GM21576 (cell line): Measurements from ENCODE around the gene BBS9.

Experiments used
- ATAC-seq: cut with Tn5 transposase; IDR thresholded peaks from one replicate; pipeline ENCODE4 v1.9.1; 2021; ENCODE audit warnings: mild to moderate bottlenecking, moderate library complexity; ENCODE audit not compliant: unreplicated experiment

The BBS9 gene

DNA sequence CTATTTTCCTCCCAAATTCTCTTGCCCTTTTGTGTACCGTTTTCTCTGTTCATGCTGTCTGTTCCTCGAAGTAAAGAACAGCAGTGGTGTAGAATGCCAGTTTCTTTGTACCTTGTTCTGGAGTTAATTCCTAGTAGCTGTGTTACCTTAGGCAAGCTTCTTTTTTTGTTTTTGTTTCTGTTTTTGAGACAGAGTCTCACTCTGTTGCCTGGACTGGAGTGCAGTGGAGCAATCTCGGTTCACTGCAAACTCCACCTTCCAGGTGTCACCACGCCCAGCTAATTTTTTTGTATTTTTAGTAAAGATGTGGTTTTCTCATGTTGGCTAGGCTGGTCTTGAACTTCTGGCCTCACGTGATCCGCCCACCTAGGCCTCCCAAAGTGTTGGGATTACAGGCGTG, 221.2 kb downstream of the BBS9 start:
- ATAC-seq = no peak

DNA sequence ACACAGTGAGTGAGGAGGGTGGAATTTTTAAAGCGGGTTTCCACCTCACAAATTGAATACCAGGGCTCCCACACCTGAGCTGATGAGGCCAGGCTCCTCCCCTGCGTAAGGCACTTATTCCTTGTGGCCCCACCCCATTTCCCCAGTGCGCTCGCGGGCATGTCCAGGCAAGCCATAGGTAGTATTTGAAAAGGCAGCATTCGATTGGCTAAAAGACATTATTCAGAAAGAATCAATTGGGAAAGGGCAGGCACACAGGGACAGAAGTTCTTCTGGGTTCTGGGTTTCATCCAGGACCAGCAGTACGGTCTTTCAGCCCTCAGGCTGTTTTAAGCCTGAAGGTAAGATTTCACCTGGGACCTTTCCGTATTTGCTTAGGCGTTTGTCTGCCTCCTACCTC, 222.3 kb downstream of the BBS9 start:
- ATAC-seq = no peak

DNA sequence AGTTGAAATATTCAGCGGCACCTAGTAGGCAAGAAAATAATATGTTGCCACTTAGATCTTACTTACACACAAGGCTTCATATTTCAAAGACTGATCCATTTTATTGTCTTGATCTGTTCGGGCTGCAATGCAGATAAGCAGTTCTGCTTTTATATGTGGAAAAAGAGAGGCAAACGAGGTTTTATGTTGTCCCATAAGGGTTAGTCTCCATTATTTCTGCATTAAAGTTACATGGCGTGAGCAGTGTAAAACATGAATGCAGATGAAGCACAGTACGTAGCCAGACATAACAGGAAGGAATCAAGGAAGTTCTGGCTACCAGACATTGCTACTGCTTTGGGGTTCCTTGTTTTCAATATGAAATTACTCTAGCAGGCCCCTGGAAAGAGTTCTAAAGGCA, 224.8 kb downstream of the BBS9 start:
- no peak for ATAC-seq

DNA sequence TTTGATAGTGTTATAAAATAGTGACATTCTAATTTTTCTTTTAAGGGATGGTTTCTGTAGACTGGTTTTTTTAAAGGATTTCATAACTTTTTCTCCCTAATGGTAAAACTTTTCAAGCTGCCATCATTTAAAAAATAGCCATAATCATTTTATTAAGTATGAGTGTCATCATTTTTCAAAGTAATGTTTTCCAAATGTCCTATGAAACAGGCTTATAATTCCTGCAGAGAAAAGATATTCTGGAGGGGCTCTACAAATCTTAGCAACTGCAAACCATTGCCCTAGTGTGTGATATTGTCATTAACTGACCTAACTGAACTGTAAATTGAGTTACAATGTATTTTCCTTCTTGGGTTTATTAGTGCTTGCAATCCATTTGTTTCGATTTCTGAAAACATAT, 226.0 kb downstream of the BBS9 start:
- ATAC-seq = no peak

DNA sequence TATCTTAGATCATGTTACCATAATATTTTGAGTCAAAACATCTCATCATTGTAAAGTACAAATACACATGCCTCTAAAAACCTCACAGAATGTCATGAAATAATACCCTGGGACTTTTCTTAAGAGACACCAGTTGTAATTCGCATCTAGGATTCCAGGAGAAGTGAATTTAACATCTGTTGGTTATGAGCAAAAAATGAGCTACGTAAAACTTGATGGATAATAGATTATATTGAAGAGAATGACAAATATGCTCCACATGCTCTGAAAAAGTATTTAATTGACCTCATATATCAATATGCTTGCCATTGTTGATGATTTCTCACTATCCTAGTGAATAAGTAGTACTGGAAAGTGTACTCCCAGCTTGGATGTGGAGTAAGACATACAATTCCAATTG, 227.0 kb downstream of the BBS9 start:
- no peak for ATAC-seq

DNA sequence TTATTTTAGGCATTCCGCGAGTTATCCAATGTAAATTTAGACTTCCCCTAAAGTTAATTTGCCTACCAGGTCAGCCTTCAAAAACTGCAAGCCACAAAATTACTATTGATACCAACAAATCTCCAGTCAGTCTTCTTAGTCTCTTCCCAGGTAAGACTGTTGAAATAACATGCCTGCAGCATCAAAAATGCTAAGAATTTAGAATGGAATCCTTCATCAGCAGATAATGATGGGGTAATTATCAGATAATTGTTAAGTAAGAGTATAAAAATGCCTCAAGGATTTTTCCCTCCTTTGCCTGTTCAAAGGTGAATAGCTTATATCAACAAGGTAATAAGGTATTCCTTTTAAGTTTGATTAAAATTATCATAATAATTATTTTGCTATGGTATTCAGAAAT, 228.5 kb downstream of the BBS9 start:
- no peak for ATAC-seq

DNA sequence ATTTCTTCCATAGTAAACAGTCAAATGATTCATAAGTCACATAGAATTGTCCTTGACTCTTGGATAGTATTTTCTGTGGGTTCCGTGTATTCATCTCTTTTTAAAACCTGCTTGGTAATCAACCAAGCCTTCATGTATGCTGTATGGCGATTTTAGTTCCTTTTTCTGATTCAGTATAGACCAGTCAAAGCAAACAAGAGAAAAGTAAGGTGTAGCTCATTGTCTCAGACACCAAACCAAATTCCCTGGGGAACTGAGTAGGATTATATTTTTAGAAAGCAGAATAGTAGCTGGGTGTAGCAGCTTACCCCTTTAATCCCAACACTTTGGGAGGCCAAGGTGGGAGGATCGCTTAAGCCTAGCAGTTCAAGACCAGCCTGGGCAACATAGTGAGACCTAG, 240.5 kb downstream of the BBS9 start:
- no peak for ATAC-seq

DNA sequence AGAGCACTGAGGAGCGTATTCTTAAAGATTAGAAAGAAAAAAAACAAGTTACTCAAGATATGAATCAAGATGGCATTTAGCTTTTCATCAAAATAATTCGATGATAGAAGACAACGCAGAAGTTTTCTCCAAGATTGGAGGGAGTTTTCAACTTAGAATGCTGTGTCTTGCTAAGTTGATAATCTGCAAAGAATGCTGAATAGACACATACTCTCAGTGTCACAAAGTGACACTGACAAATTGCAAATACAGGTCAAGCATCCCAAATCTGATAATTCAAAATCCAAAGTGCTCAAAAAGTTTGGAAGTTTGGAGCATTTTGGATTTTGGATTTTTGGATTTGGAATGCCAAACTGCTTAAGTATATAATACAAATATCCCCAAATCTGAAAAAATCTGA, 243.8 kb downstream of the BBS9 start:
- ATAC-seq = no peak

DNA sequence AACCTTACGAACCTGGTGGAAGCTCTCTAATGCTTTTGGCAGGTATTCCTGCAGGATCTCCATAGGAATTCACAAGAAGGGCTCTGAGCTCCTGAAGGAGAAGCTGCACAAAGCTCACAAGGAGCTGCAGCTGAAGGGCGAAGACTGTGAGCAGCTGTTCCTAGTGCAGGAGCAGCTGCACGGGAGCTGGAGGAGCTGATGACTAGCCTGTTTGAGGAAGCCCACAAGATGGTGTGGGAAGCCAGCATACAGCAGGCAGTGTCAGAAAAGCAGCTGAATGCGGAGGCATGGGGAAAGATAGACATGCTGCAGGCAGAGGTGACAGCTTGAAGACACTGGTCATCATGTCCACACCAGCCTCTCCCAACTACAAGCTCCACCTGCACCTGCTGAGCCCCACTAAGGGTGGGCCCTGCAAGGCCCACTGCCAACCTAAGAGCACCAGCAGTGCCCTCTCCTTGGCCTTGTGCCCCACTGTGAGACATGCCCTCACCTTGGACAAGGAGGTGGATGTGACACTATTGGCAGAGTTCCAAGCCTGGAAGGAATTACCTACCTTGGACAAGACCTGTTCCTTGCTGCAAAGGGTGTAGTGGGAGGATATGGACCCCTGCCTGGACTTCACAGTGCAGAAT, 250.6 kb downstream of the BBS9 start:
- no peak for ATAC-seq

DNA sequence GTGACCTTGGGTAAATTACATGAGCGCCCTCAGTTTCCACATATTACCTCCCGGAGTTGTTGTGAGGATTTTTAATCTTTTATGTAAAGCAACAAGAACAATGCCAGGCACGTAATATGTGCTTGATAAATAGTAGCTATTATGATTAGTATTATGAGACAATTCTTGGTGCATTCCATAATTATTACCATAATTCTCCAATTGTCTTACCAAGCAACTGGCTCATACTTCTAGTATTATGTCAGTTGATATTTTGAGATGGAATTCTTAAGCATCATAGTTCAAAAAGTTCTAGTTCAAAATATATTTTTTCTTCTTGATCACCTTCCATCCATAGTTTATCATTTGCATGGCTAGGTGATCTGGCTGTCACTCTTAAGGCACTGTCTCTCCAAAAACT, 259.0 kb downstream of the BBS9 start:
- no peak for ATAC-seq

DNA sequence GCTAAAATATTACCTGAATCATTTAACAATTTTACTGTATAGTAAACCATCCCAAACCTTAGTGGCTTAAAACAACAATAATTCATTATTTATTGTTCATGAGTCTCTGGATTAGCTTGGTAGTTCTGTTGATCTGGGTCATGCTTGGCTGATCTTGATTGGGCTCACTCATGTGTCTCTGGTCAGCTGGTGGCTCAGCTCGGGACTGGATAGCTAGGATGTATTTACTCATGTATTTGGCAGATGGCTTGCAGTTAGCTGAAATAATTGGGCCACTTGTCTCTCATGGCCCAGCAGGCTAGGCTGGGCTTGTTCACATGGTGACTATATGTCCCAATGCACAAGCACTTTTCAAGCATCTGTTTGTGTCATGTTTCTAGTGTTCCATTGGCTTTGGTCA, 262.8 kb downstream of the BBS9 start:
- ATAC-seq = no peak

DNA sequence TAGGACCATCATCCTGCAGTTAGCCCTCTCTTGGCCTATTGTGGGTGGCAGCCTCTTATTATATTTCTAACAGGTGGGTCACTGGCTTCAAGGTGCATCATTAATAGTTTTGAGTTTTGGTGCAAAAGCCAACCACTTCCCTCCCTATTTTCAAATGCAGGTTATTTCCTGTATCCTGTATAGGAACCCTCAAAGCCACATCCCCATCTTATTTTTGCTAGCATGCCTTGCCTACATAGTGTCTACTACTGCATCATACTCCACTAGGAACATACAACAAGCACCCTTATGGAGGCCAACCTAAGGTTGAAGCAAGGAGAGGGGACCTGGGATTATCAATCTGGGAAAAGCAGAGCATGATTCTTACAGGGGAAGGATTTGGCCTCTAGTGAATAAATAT, 264.4 kb downstream of the BBS9 start:
- ATAC-seq = no peak

DNA sequence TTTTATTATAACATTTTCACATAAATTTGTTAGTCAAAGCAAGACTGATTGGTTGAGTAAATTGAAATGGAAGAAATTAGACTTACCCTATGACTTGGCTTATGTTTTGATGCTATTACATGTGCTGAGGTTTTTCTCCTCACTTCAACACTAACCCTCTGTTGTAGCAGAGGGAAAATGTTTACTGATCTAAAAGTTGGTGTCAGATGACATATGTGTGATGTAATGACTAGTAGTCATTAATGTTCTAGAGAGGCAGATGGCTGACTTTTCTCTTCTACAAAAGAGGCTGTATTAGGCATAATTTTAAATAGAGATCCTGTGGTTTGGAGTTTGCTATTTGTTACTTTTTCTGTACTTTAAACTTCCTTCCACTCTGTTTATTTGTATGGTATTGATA, 266.0 kb downstream of the BBS9 start:
- ATAC-seq = no peak

DNA sequence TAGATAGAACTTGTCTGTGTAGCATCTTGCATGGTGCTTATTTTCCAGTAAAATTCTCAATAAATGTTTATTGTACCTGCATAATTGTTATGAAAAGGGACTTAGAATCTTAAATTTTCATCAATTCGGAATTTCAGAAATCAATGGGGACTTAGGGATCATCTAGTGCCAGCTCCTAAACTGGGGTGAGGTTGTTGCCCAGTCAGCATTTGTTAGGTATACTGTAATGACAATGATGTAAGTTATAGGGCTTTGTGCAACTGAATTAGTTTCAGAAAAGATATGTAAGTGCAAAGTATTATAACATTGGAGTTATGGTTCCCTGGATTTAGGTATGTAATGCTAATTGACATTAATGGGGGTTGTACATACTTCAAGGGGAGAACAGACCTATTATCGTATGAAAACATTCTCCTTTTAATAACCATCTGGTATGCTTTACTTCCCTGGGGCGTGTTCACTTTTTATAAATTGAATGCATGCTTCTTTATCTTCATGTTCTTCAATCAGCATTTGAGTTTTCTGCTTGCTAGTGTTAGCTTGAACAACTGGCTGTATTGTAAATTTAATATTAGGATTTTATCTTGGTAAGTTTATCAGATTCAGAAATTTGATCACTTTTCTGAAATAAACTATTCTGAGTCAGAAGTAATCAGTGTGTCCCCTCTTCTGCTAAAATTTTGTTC, 270.3 kb downstream of the BBS9 start:
- ATAC-seq = no peak

DNA sequence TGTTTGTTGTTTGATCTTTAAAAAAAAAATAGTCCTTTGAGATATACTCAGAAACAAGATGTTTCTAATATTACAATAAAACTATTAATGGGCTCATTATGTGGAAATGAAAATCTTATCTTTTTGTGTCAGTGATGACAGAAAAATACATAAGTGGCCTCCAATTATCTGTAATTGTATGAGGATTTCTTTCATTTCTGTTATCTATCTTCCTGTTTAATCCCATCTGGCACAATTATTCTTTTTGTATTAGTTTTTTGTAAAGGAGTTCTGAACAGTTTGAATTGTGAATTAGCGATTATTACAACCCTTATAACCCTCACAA, 270.8 kb downstream of the BBS9 start:
- ATAC-seq = no peak

DNA sequence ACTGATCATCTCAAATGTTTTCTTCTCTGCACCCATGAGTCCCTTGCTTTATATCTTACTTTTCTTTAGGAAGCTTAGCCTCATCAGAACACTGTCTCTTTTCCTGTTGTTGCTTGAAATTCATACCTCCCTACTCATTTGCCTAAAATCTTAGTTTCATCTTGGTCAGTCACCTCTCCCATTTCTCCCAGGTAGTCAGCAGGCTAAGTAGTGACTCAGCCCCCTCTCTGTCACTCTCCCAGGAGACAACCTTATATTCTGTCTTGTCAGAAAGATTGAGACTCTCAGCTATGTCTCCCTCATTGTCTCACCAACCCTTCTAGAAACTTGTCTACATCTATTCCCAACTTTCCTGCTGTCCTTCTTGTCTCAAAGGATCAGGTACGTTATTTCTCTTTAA, 280.9 kb downstream of the BBS9 start:
- ATAC-seq = no peak

DNA sequence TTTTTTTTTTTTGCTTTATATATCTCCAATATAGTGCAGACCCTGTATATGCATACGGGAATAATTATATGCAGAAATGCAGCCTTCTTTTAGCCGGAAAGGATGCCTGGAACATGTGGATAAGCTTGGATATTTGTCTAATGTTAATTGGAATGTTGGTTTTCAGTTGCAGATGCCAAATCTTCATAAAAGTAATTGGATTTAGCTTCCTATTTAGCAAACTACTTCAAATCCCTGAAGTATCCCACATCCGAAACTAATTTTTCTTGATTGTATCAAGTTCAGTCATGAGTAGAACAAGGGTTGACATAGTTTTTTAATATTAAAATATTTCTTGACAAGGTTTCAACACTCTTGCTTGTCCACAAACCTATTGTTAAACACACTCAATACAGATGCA, 281.7 kb downstream of the BBS9 start:
- no peak for ATAC-seq

DNA sequence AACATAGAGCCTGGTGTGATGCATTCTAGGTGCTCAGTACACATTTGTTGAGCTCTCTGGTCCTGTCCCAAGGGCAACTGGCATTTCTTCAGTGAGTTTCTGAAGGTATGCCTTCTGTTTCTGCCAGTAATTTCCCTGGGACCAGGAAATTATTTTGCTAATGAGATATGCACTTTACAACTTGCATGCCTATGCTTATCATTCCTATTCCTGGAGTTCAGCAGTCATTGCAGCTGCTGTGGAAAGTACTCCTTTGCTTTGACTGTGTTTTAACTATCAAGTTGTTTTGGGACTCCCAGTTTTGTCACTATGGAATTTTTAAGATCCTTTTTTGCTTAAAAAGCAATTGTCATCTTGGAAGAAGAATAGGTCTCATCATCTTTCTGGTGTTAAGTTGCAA, 283.0 kb downstream of the BBS9 start:
- ATAC-seq = no peak

DNA sequence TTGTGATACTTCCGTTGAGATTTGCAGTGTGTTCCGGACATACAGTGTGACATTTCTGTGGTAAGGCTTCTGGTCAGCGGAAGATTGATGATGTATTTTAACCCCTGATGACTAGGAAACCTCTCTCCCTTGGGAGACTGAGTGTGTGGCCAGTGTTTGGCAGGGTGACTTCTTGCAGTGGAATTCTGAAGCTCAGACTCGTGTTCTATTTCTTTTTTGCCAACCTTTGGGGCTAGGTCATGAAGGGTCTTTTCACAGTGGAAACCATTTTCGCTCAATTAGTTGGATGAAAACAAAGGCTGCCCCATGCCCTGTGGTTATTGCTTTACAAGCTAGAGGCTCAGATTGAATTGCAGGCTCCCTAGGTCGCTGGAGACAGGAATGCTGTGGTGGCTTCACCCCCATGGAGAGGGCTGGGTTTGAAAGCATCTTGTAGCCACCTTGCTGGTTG, 288.9 kb downstream of the BBS9 start:
- ATAC-seq = no peak

DNA sequence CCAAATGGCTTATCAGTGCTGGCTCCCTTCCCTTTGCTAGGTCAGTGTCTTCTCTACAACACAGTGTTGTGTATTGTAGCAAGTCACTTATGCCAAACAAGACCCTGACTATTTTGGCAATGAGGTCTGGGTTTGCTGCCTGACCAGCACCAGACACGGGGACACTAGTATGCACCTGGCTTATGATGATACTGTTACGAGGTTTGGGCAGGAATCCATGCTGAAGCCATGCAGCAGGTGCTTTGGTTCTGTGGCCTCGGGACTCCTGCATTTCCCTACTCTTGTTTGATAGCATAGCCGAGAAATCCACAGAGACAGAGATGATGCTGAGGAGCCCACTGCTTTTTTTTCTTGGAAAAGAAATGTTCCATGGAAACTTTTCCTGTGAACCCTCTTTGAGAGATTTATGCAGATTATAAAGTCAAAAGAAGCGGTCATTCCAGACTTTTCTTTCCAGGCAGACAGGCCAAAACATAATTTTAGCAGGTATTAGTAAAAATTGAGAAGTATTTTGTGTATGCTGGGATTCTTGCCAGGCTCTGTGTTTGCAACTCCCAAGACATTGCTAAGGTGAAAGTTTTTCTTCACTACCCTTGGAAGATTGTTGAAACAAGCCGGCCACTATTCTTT, 291.1 kb downstream of the BBS9 start:
- no peak for ATAC-seq

DNA sequence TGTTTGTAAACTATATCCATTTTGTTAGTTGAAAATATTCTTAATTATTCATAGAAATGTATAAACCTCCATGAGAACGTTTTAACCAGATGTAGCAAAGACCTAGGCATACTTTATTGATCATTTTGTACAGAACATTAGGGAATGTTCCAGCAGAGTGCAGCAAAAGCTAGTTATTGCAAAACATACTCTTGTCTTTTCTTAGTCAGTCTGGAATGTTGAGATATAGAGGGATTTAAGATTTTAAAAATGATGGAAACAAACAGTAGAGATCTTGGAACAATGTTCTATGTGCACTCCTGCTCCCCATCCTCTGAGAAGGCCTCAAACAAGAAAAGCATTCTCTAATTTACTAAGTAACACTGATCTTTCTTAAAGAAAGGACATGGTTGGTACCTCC, 292.1 kb downstream of the BBS9 start:
- ATAC-seq = no peak

DNA sequence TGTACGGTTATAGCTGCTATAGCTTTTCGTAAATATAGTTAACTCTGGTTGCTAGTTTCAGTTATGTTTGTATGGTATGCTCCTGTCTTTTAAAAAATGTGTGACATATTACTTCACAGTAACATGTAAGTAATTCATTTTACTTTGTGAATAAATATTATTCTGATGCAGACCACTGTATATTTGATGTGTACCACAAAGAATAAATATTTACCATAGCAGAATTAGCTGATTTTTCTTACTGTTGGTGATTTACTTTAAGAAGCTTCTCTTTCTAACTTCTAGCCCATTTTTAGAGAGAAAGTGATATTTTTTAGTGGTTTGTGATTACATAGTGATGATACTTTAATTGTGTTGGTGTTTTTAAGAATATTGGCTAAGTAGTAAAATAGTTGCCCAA, 292.8 kb downstream of the BBS9 start:
- no peak for ATAC-seq
